OCI-LY1 (cell line): ENCODE measurements around the gene HOXD10.

Experiments
- H2AFZ ChIP-seq: fragments of 200-600 bp; sonication (generic), shearing (Covaris generic); 2 replicates; pipeline ENCODE4 v1.6.0; 2014; ENCODE audit warnings: antibody characterized with exemption, mild to moderate bottlenecking, low read length
- H3F3A ChIP-seq: fragments of 200-600 bp; sonication (generic), shearing (Covaris generic); 2 replicates; pipeline ENCODE4 v1.6.0; 2014; ENCODE audit warnings: mild to moderate bottlenecking, antibody characterized with exemption, low read length, moderate library complexity; ENCODE audit not compliant: insufficient read depth
- H3K27ac ChIP-seq: fragments of 200-600 bp; sonication (generic); 2 replicates; pipeline ENCODE4 v1.5.1; 2014; ENCODE audit warnings: low read length, mixed run types, mild to moderate bottlenecking, low read depth; ENCODE audit not compliant: poor library complexity, severe bottlenecking
- H3K27me3 ChIP-seq: fragments of 200-600 bp; sonication (generic); 2 replicates; pipeline ENCODE4 v1.6.0; 2014; ENCODE audit warnings: antibody characterized with exemption, mild to moderate bottlenecking, low read length, moderate library complexity; ENCODE audit not compliant: insufficient read depth
- H3K36me3 ChIP-seq: fragments of 200-600 bp; sonication (generic); 2 replicates; pipeline ENCODE4 v1.6.1; 2014; ENCODE audit warnings: mild to moderate bottlenecking, antibody characterized with exemption, low read length, moderate library complexity, mixed read lengths; ENCODE audit not compliant: insufficient read depth
- H3K4me1 ChIP-seq: fragments of 200-600 bp; sonication (generic); 2 replicates; pipeline ENCODE4 v1.5.1; 2014; ENCODE audit warnings: mild to moderate bottlenecking, low read length, moderate library complexity; ENCODE audit not compliant: insufficient read depth, severe bottlenecking
- H3K4me2 ChIP-seq: fragments of 200-600 bp; sonication (generic), shearing (Covaris generic); 2 replicates; pipeline ENCODE4 v1.6.1; 2014; ENCODE audit warnings: low read length
- H3K4me3 ChIP-seq: fragments of 200-600 bp; sonication (generic); 2 replicates; pipeline ENCODE4 v1.5.1; 2014; ENCODE audit warnings: low read length, low read depth, mild to moderate bottlenecking, mixed read lengths; ENCODE audit not compliant: poor library complexity, severe bottlenecking
- H3K79me2 ChIP-seq: fragments of 200-600 bp; shearing (Covaris generic); 2 replicates; pipeline ENCODE4 v1.6.1; 2016; ENCODE audit warnings: mixed run types, low read length, mixed read lengths; ENCODE audit not compliant: insufficient read depth
- H3K9ac ChIP-seq: fragments of 200-600 bp; sonication (generic), shearing (Covaris generic); 2 replicates; pipeline ENCODE4 v1.6.1; 2014; ENCODE audit warnings: mild to moderate bottlenecking, low read length, mixed read lengths
- H3K9me2 ChIP-seq: fragments of 200-600 bp; sonication (generic), shearing (Covaris generic); 2 replicates; pipeline ENCODE4 v1.6.1; 2014; ENCODE audit warnings: low read depth, mild to moderate bottlenecking, low read length, mixed read lengths
- H3K9me3 ChIP-seq: fragments of 200-600 bp; shearing (Covaris generic); 2 replicates; pipeline ENCODE4 v1.6.1; 2014; ENCODE audit warnings: low read length, mixed read lengths
- H4K20me1 ChIP-seq: fragments of 200-600 bp; sonication (generic), shearing (Covaris generic); 2 replicates; pipeline ENCODE4 v1.6.0; 2016; ENCODE audit warnings: mild to moderate bottlenecking, low read length; ENCODE audit not compliant: insufficient read depth
- CTCF ChIP-seq: fragments of 200-600 bp; sonication (generic), shearing (Covaris generic); IDR thresholded peaks from 2 replicates; pipeline ENCODE4 v1.5.1; 2017; ENCODE audit warnings: mild to moderate bottlenecking, antibody characterized with exemption, low read length, moderate library complexity, mixed read lengths
- EZH2 ChIP-seq: fragments of 200-600 bp; sonication (generic), shearing (Covaris generic); IDR thresholded peaks from 2 replicates; pipeline ENCODE4 v1.8.0; 2017; ENCODE audit warnings: borderline replicate concordance, mixed run types, mild to moderate bottlenecking, antibody characterized with exemption, low read length, moderate library complexity, mixed read lengths

HOXD10 gene

GRCh38 chr2:176118601-176119339 is 2.2 kb downstream of the HOXD10 start:
- Histone ChIP-seq H3K27me3 (no peaks in the 10 kb centered on the region), H3K27ac (no peak overlapping the region), H3F3A (no peaks in the 10 kb centered on the region), H3K9me2 (no peaks in the 10 kb centered on the region), H3K4me3 (no peak overlapping the region), H3K9me3 (no peaks in the 10 kb centered on the region), H3K4me1 (no peaks in the 10 kb centered on the region), H3K36me3 (no peaks in the 10 kb centered on the region), H4K20me1 (no peaks in the 10 kb centered on the region), H3K4me2 (no peak overlapping the region), H3K9ac (no peak overlapping the region), H2AFZ (no peak overlapping the region), H3K79me2 (no peaks in the 10 kb centered on the region)
- TF ChIP-seq CTCF: peak; percentile 72
- no peak for TF ChIP-seq EZH2

GRCh38 chr2:176120364-176121189 is 4.0 kb downstream of the HOXD10 start:
- Histone ChIP-seq H3K4me1 (no peaks in the 10 kb centered on the region), H3K9me2 (no peaks in the 10 kb centered on the region), H3K9me3 (no peaks in the 10 kb centered on the region), H3K4me2 (no peak overlapping the region), H3K27me3 (no peaks in the 10 kb centered on the region), H3K9ac (no peak overlapping the region), H3K4me3 (no peak overlapping the region), H3K79me2 (no peaks in the 10 kb centered on the region), H3F3A (no peaks in the 10 kb centered on the region), H3K36me3 (no peaks in the 10 kb centered on the region), H3K27ac (no peak overlapping the region), H4K20me1 (no peaks in the 10 kb centered on the region), H2AFZ (no peak overlapping the region)
- TF ChIP-seq EZH2 (no peak), CTCF (no peak)

- Histone ChIP-seq H3K9me3 (no peaks in the 10 kb centered on the region), H3K4me2 (no peak overlapping the region), H2AFZ (no peak overlapping the region), H3F3A (no peaks in the 10 kb centered on the region), H3K4me3 (no peak overlapping the region), H3K9me2 (no peaks in the 10 kb centered on the region), H3K36me3 (no peaks in the 10 kb centered on the region), H3K79me2 (no peaks in the 10 kb centered on the region), H4K20me1 (no peaks in the 10 kb centered on the region), H3K4me1 (no peaks in the 10 kb centered on the region), H3K9ac (no peak overlapping the region), H3K27ac (no peak overlapping the region), H3K27me3 (no peaks in the 10 kb centered on the region; the same call in 1 of the 2 replicates)
- TF ChIP-seq EZH2 (no peak), CTCF (no peak)
These were observed 4.8 kb downstream of the HOXD10 start for GRCh38 chr2:176121190-176122051.
